GM23248 (cell line): ENCODE data around the gene SIX4. TPM values are rescaled to one million over a fixed set of nuclear protein-coding genes. Genes with fewer than 3 reads are reported as not detected.

ENCODE experiments used
- DNase-seq: peaks from one replicate; pipeline ENCODE4 v3.0.0-alpha.2; 2015
- H2AFZ ChIP-seq: fragments of 200-600 bp; sonication (generic); 2 replicates; pipeline ENCODE4 v1.6.1; 2016; ENCODE audit warnings: antibody characterized with exemption
- H3F3A ChIP-seq: fragments of 200-600 bp; sonication (generic); 2 replicates; pipeline ENCODE4 v1.6.1; 2016; ENCODE audit warnings: mild to moderate bottlenecking, antibody characterized with exemption, mixed run types; ENCODE audit not compliant: insufficient read depth
- H3K27ac ChIP-seq: fragments of 200-600 bp; sonication (generic); 2 replicates; pipeline ENCODE4 v1.5.1; 2016; ENCODE audit warnings: mild to moderate bottlenecking
- H3K27me3 ChIP-seq: fragments of 200-600 bp; sonication (generic); replicated peaks from 2 replicates; pipeline ENCODE4 v1.6.1; 2016; ENCODE audit warnings: mild to moderate bottlenecking; ENCODE audit not compliant: insufficient read depth
- H3K36me3 ChIP-seq: fragments of 200-600 bp; sonication (generic); 2 replicates; pipeline ENCODE4 v1.6.1; 2016; ENCODE audit warnings: low read depth, mild to moderate bottlenecking
- H3K4me1 ChIP-seq: fragments of 200-600 bp; sonication (generic); 2 replicates; pipeline ENCODE4 v1.6.1; 2016; ENCODE audit warnings: mild to moderate bottlenecking; ENCODE audit not compliant: insufficient read depth
- H3K4me2 ChIP-seq: fragments of 200-600 bp; sonication (generic); one replicate; pipeline ENCODE4 v1.6.1; 2016; ENCODE audit warnings: mild to moderate bottlenecking; ENCODE audit not compliant: unreplicated experiment
- H3K4me3 ChIP-seq: fragments of 200-600 bp; sonication (generic); 2 replicates; pipeline ENCODE4 v1.5.1; 2016; ENCODE audit warnings: mild to moderate bottlenecking
- H3K79me2 ChIP-seq: fragments of 200-600 bp; sonication (generic); 2 replicates; pipeline ENCODE4 v1.6.1; 2016; ENCODE audit warnings: mild to moderate bottlenecking; ENCODE audit not compliant: insufficient read depth
- H3K9ac ChIP-seq: fragments of 200-600 bp; sonication (generic); 2 replicates; pipeline ENCODE4 v1.6.1; 2016; ENCODE audit warnings: mild to moderate bottlenecking
- H3K9me2 ChIP-seq: fragments of 200-600 bp; sonication (generic); 2 replicates; pipeline ENCODE4 v1.6.1; 2016; ENCODE audit warnings: mixed run types, mild to moderate bottlenecking, moderate library complexity; ENCODE audit not compliant: insufficient read depth
- H3K9me3 ChIP-seq: fragments of 200-600 bp; sonication (generic); one replicate; pipeline ENCODE4 v1.6.1; 2017; ENCODE audit warnings: low read depth
- H4K20me1 ChIP-seq: fragments of 200-600 bp; sonication (generic); 2 replicates; pipeline ENCODE4 v1.6.0; 2016; ENCODE audit not compliant: insufficient read depth
- EZH2 ChIP-seq: fragments of 200-600 bp; sonication (generic); IDR thresholded peaks from 2 replicates; pipeline ENCODE4 v1.6.1; 2018; ENCODE audit warnings: antibody characterized with exemption, mild to moderate bottlenecking; ENCODE audit not compliant: insufficient read depth, poor library complexity, severe bottlenecking
- EZH2phosphoT487 ChIP-seq: fragments of 200-600 bp; sonication (generic); IDR thresholded peaks from 2 replicates; pipeline ENCODE4 v1.6.1; 2018; ENCODE audit warnings: antibody characterized with exemption, moderate library complexity, mild to moderate bottlenecking, low read depth; ENCODE audit not compliant: insufficient read depth
- WGBS, 2 experiments: methylation state at CpG; one replicate each; pipeline ENCODE4 v1.1.6; 2015 to 2017; ENCODE audit warnings: low lambda C conversion rate in 2 of 2, low coverage in 1 of 2; ENCODE audit errors: missing lambda C conversion rate in 2 of 2; 5-methylcytosine and 5-hydroxymethylcytosine counted together
- in situ Hi-C: fragments of 300-500 bp; cut with MboI; formaldehyde crosslinking; loops from 2 replicates; pipeline ENCODE4 v1.15.0; 2020
- polyA plus RNA-seq: library from polyadenylated mRNA; unstranded; fragments of >200 nt; fragmentation: Nextera tagmentation; extraction: Ambion mirVana; gene quantifications from 2 replicates; pipeline ENCODE4 v1.2.1, GENCODE V29; 2016
- total RNA-seq: library from RNA; depleted of rRNA; stranded (reverse); fragments of >200 nt; shearing (Covaris generic); gene quantifications from 2 replicates; pipeline ENCODE4 v1.2.3, GENCODE V29; 2014; rRNA removed

SIX4 gene
- total RNA-seq (9.2 and 12.2 TPM in 2 replicates), polyA plus RNA-seq (1.5 TPM in 2 replicates)

- 6% methylated on average over 31 to 36 of the region's 36 CpGs for whole genome bisulfite sequencing, 2 experiments
- H3F3A ChIP-seq = peaks cover 6% of the 10 kb centered on the region; the same call in 1 of the 2 replicates
- H3K27ac ChIP-seq = peak within 1 kb of the TSS; percentile 80
- TF ChIP-seq EZH2 (no peak), EZH2phosphoT487 (no peak)
- no peaks in the 10 kb centered on the region for H3K9me3 ChIP-seq
- 0 out of 2 replicates have a peak, but pooled peaks cover 4% of the 10 kb centered on the region for H3K4me1 ChIP-seq
- H4K20me1 ChIP-seq = no peaks in the 10 kb centered on the region
- H3K4me2 ChIP-seq = peak within 1 kb of the TSS; percentile 73
- in situ Hi-C loops = no loop called here
- no peaks in the 10 kb centered on the region for H3K27me3 ChIP-seq
- H3K79me2 ChIP-seq = peaks cover 42% of the 10 kb centered on the region
- DNase-seq = peak; percentile 93
- H3K36me3 ChIP-seq = peaks cover 6% of the 10 kb centered on the region; the same call in 1 of the 2 replicates
- no peaks in the 10 kb centered on the region for H3K9me2 ChIP-seq
- H3K4me3 ChIP-seq = peak within 1 kb of the TSS; percentile 83
- H3K9ac ChIP-seq = peak within 1 kb of the TSS; percentile 85
- peak within 1 kb of the TSS; percentile 85 for H2AFZ ChIP-seq
Measured at GRCh38 chr14:60723907-60724618, at the start of gene SIX4. SIX4 (minus strand) TSS chr14:60724351; CDS start chr14:60724074, 277 bp downstream.

- no peaks in the 10 kb centered on the region for H3K9me3 ChIP-seq
- H3K9me2 ChIP-seq = no peaks in the 10 kb centered on the region
Measured at GRCh38 chr14:60773558-60773957, 49.4 kb upstream of the SIX4 start.

GRCh38 chr14:60771117-60771516 lies 47.0 kb upstream of the SIX4 start:
- Histone ChIP-seq H3F3A (peaks cover 23% of the 10 kb centered on the region), H3K4me1 (peaks cover 38% of the 10 kb centered on the region), H4K20me1 (0 out of 2 replicates have a peak, but pooled peaks cover 3% of the 10 kb centered on the region), H3K4me2 (no peak overlapping the region), H3K27me3 (no peaks in the 10 kb centered on the region), H3K79me2 (peaks cover 98% of the 10 kb centered on the region), H3K4me3 (no peak overlapping the region), H3K9me2 (no peaks in the 10 kb centered on the region), H3K9ac (no peak overlapping the region), H3K9me3 (no peaks in the 10 kb centered on the region), H3K27ac (no peak overlapping the region), H3K36me3 (no peaks in the 10 kb centered on the region), H2AFZ (no peak overlapping the region)
- WGBS, 2 experiments = 50% methylated on average over 2 of the region's 2 CpGs
- TF ChIP-seq EZH2phosphoT487 (no peak), EZH2 (no peak)
- no peak for DNase-seq
- in situ Hi-C loops = no loop called here

More at GRCh38 chr14:60773558-60773957, 49.4 kb upstream of the SIX4 start:
- Histone ChIP-seq H3K4me1 (peaks cover 53% of the 10 kb centered on the region), H4K20me1 (0 out of 2 replicates have a peak, but pooled peaks cover 3% of the 10 kb centered on the region), H2AFZ (no peak overlapping the region), H3K27ac (no peak overlapping the region), H3K9ac (no peak overlapping the region), H3K79me2 (peaks cover 89% of the 10 kb centered on the region), H3K4me2 (no peak overlapping the region), H3K36me3 (no peaks in the 10 kb centered on the region), H3K27me3 (no peaks in the 10 kb centered on the region), H3F3A (peaks cover 38% of the 10 kb centered on the region), H3K4me3 (no peak overlapping the region)
- in situ Hi-C loops = no loop called here
- TF ChIP-seq EZH2phosphoT487 (no peak), EZH2 (no peak)
- DNase-seq = no peak

- in situ Hi-C loops = no loop called here
- WGBS, 2 experiments = 71 to 82% methylated on average over 2 of the region's 2 CpGs
- 0 out of 2 replicates have a peak, but pooled peaks cover 3% of the 10 kb centered on the region for H4K20me1 ChIP-seq
- no peaks in the 10 kb centered on the region for H3K9me3 ChIP-seq
- no peak overlapping the region for H2AFZ ChIP-seq
- no peaks in the 10 kb centered on the region for H3K27me3 ChIP-seq
- peak; percentile 60 for DNase-seq
- H3K4me1 ChIP-seq = peaks cover 13% of the 10 kb centered on the region
- no peak overlapping the region for H3K9ac ChIP-seq
- no peaks in the 10 kb centered on the region for H3F3A ChIP-seq
- TF ChIP-seq EZH2phosphoT487 (no peak), EZH2 (no peak)
- peak overlapping the region; percentile 20; the same call in 1 of the 2 replicates for H3K27ac ChIP-seq
- H3K4me2 ChIP-seq = no peak overlapping the region
- H3K79me2 ChIP-seq = peaks cover 99% of the 10 kb centered on the region
- no peaks in the 10 kb centered on the region for H3K36me3 ChIP-seq
- H3K4me3 ChIP-seq = no peak overlapping the region
- no peaks in the 10 kb centered on the region for H3K9me2 ChIP-seq
Measured at GRCh38 chr14:60768602-60769001, 44.5 kb upstream of the SIX4 start.
